Stimulated activated CD8-positive, alpha-beta memory T cell treated with anti-CD3 and anti-CD28 coated beads, Interleukin-15, amount 100 ng/mL, for 48 hours (primary cell): ENCODE results near the gene SGSM2.

Source experiments
- DNase-seq, 2 donors: peaks; one replicate each; pipeline ENCODE4 v3.0.0-alpha.2; 2020; ENCODE audit warnings: low read depth in 2 of 2

SGSM2 gene

DNA sequence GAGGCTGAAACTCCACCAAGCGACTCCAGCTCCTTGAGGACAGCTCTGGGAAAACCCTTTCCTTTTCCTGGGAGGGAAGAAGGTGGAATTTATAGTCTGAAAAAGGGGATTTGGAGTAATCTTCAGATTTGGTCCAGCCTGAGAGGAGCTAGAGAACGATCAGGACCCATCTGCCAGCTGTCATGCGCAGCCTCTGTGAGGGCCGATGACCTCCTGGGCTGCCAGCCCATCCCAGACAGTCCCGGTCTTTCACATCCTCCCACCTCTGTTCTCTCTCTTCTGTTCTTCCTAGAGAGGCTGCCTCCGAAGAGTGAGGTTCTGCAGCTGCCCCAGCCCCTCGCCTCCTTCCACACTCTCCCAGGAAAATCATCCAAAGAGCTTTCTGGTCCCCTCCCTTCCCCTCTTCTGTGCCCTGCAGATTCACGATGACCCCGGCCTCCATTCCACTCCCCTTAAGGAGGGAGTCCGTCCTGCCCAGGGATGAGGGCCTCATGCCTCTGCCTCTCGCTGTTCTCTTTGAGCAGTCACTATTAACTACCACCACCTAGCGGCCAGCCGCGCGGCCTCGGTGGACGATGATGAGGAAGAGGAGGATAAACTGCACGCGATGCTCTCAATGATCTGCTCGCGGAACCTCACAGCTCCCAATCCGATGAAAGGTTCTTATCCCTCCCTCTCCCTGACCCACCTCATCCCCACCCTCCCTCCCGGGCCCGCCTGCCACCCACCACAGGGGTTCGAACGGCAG is 29.6 kb downstream of the SGSM2 start:
- DNase-seq: no peak

- no peak for DNase-seq
These were observed 31.1 kb downstream of the SGSM2 start for GRCh38 chr17:2368359-2368758.

GRCh38 chr17:2369039-2369438 is 31.7 kb downstream of the SGSM2 start:
- no peak for DNase-seq

DNA sequence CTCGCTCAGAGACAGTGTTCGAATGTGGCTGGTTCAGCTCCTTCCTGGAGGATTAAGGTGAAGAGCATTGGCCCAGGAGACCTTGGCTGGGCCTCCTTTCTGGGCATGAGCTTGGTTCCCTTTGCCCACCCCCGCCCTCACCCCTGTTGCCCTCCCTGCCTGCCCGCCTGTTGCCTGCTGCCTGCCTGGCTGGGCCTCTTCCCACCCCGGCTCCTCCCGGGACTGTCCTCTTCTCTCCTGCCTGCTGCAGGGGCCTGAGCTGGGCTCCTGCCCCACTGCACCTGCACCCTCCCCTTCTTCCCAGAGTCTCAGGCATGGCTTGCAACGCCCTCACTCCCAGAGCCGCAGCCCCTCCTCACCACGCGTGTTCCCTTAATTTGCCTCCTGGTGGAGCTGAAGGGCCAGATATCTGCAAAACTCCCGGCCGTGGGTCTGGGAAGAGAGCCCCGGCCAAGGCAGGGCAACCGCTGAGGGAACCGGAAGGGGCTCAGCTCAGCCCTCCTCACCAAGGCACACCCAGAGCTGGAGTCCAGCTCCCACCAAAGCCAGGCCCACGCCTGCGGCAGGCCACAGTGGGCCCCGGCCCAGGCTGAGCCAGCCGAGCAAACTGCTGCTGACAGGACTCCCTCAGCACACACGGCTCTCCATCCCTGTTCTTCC is 32.4 kb downstream of the SGSM2 start:
- no peak for DNase-seq

GRCh38 chr17:2370211-2370589 is 32.9 kb downstream of the SGSM2 start:
- DNase-seq: no peak

DNA sequence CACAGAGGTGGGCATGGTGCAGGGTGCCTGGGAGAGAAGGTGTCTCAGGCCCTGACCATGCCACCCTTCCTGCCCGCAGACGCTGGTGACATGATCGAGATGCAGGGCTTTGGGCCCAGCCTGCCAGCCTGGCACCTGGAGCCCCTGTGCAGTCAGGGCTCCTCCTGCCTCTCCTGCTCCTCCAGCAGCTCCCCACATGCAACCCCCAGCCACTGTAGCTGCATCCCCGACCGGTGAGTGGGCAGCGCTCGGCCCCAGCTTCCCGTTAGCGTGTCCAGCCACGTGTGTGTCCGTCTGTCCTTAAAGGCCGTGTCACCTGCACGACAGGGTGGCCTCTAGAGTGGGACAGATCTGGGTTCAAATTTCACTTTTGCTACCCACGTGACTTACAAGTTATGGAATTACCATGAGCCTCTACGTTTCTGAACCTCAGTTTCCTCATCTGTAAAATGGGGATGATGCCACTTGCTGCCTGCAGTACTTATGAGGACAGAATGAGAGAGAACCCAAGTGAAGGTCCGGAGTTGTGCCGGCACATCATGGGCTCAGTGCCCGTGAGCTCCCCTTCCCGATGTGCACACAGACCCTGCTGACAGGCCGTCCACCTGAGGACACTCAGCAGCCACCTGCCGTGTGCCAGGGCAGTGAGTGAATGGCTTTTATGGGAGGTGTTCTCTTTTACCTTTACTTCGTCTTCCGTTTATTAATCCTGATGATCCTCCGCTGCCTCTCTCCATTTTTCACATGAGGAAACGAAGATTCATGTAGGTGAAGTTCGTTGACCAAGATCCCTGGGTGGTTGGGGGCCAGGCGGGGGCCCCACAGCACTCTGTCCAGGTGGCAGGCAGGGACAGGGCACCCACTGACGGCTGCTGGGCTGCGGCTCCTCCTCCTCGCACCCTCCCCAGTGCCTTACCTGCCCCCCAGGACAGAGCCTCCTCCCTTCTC is 34.2 kb downstream of the SGSM2 start:
- no peak for DNase-seq

- no peak for DNase-seq
These were observed 34.9 kb downstream of the SGSM2 start for GRCh38 chr17:2372180-2372579.

DNA sequence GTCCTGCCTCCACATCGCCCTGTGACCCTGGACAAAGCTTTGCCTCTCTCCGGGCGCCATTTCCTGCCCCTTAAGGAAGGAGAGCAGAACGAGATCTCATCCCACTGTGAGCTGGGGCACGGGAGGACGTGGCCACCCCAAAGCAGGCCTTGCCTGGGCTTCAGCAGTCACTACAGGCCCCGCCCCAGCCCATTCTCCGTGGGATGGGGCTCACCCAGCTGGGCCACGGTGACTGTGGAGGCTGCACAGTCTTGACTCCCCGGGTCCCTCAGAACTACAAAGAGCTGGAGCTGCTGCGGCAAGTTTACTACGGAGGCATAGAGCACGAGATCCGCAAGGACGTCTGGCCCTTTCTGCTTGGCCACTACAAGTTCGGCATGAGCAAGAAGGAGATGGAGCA is 35.4 kb downstream of the SGSM2 start:
- DNase-seq: no peak

GRCh38 chr17:2373179-2373578 is 35.9 kb downstream of the SGSM2 start:
- no peak for DNase-seq

DNA sequence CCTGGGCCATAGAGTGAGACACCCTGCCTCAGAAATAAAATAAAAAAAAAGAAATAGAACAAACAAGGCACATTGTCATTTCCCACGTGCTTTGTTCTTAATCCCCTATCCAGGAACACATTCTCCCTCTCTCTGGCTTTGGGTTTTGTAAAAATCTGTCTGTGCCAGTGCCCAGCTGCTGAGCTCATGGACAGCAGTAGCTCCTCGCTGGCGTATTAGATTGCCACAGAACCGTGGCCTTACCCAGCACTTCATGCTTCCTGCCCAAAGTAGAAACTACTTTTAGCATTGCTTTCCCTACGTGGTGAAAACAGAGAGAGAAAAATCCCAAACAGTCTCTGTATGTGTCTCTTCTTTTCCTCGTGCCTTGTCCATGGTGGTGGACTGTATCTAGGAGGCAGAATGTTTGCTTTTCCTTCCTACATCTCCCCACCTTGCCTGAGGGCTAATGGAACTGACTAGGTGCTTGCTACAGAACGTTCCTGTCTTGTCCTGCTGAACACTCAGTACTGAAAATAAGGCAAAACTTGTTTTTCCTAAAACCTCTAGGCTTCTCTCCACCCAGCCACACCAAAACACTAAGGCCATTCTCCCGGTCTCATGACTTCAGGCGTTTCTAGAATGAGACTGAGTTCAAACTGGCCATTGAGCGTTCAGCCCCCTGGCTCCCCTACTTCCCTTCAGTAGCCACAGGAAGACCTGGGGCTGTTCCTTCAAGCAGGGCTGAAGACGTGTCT is 37.4 kb downstream of the SGSM2 start:
- no peak for DNase-seq

GRCh38 chr17:2375406-2375805 is 38.1 kb downstream of the SGSM2 start:
- no peak for DNase-seq

DNA sequence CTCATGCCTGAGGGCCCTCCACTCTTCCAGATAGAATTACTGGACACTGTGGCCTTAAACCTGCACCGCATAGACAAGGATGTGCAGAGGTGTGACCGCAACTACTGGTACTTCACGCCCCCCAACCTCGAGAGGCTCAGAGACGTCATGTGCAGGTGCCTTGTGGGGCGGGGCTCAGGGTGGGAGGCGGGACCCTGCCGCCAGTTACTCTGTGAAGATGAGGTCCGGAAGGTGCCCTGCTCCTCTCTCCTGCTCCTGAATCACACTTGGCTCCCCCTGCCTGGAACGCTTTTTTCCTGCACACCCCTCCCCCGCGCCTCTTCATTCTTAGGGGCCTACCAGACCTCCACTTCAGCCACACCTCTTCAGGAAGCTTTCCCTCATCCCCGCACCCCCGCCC is 38.8 kb downstream of the SGSM2 start:
- no peak for DNase-seq

- DNase-seq: no peak
These were observed 40.4 kb downstream of the SGSM2 start for GRCh38 chr17:2377659-2378058.

- no peak for DNase-seq
These were observed 41.6 kb downstream of the SGSM2 start for GRCh38 chr17:2378905-2379304.

DNA sequence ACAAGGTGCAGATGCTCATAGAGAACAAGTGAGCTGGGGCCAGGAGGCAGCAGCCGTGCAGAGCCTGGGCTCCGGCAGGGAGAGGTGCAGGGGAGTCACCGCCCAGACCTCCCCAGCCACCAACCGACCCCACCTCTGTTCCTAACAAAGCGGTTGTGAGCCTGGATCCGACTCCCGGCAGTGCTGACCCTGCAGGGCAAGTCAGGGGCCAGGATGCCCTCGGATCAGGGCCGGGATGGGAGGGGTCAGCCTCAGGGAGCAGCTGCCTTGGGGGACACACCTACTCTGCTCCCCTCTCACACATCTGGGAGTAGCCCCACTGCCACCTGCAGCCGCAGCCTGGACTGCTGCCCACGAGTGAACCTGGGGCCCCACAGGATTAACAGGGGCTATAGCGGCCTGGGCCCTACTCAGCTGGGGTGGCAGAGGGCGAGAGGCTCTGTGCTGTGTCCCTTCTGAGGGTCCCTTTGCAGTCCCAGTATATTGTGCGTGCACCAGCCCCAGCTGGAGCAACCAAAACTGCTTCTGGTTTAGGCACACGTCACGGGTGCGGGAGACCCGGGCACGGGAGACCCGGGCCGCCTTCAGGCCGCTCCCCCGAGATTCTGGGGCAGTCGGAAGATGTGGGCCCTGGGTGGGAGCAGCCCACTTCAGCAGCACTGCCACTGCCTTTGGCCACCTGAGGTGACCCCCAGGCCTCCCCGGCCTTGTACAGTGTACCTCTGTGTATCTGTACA is 42.4 kb downstream of the SGSM2 start:
- no peak for DNase-seq

DNA sequence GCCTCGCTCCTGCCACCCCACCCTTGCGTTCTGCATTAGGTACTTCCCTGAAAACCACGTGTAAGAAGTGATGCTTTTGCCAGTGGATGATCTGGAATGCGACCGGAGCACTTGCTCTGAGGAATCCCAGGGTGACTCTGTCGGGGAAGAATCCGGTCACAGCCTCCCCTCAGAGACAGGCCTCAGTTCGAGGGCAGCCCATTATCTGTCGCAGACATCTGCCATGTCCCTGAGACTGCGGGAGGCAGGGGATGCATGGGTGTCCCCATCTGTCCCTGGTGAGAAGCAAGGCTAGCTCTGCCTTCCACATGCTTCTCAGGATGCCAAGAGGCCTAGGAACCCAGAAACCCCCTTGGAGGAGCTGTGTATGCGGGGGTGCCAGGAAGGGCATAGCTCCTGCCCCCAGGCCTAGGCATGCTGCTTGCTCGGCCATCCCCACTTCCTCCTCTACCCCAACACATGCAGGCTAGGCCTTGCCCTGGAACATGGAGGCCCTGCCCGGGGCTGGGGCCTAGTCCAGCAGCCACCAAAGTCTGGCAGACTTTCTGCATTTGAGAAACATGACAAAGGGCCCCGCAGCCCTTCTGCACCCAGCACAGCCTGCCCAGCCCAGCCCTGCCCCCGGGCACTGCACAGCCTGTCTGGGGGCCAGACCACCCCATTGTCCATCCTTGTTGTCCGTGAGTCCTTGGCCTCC is 43.1 kb downstream of the SGSM2 start:
- no peak for DNase-seq

- DNase-seq: no peak
These were observed 43.8 kb downstream of the SGSM2 start for GRCh38 chr17:2380950-2381649.

DNA sequence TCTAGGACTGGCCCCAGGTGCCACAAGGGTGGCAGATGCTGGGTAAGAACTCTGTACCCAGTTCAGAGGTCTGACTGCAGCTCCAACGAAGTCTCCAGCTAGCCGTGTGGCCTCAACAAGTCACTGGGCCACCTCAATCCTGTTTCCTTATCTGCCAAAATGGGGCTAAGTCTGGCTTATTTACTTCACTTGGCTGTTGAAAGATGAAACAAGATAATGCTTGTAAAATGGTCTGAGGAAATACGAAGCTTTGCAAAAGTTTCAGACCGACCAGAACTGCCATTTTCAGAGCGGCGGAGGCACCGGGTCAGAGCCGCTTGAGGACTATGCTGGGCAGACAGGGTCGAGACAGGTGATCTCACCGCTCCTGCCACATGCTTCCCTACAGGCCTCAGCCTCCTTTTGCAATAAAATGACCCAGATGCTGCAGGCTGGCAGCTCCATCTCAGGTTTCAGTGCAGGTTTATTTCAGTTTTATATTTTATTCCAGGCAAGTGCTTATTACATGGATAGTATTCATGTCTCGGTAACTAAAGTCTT is 46.4 kb downstream of the SGSM2 start:
- DNase-seq: no peak

GRCh38 chr17:2384439-2385127 is 47.3 kb downstream of the SGSM2 start:
- no peak for DNase-seq
